NCI-H524 (cell line): ENCODE measurements around the gene NBDY.
"Not testable (repeated sequence)": the region's sequence is repeated elsewhere in the genome, so short reads cannot be mapped to it uniquely, and the experiment has no call there.

Experiments used
- DNase-seq, 2 experiments: peaks; one replicate each; lab custom pipeline; 2025; lab: John Stamatoyannopoulos, UW

NBDY gene

GRCh38 chrX:56802428-56802827 lies 73.4 kb downstream of the NBDY start:
- no peak for DNase-seq

- DNase-seq, result no peak
Observed at GRCh38 chrX:56802921-56803849, 74.1 kb downstream of the NBDY start.

GRCh38 chrX:56803850-56804681 lies 75.0 kb downstream of the NBDY start:
- DNase-seq, result no peak

- no peak for DNase-seq
Observed at GRCh38 chrX:56804867-56805266, 75.8 kb downstream of the NBDY start.

- DNase-seq, result no peak
Observed at GRCh38 chrX:56805399-56805798, 76.4 kb downstream of the NBDY start.

GRCh38 chrX:56806176-56806575 lies 77.1 kb downstream of the NBDY start:
- DNase-seq, result not testable (repeated sequence)

- no peak for DNase-seq
Observed at GRCh38 chrX:56811599-56811998, 82.6 kb downstream of the NBDY start.

- no peak for DNase-seq
Observed at GRCh38 chrX:56812515-56813105, 83.6 kb downstream of the NBDY start.

GRCh38 chrX:56813318-56813837 lies 84.3 kb downstream of the NBDY start:
- DNase-seq, result no peak

GRCh38 chrX:56817179-56817578 lies 88.1 kb downstream of the NBDY start:
- no peak for DNase-seq

GRCh38 chrX:56826020-56826419 lies 97.0 kb downstream of the NBDY start:
- no peak for DNase-seq

- no peak for DNase-seq
Observed at GRCh38 chrX:56833626-56834025, 104.6 kb downstream of the NBDY start.

- peak in 1 of 2 experiments; percentile 0 for DNase-seq
Observed at GRCh38 chrX:56853436-56853835, 124.4 kb downstream of the NBDY start.

GRCh38 chrX:56857042-56857441 lies 128.0 kb downstream of the NBDY start:
- no peak for DNase-seq

- no peak for DNase-seq
Observed at GRCh38 chrX:56860888-56861287, 131.8 kb downstream of the NBDY start.
